Sigmoid colon (tissue), 3 donors: ENCODE data around the gene ASB2.

Experiments used
- POLR2A ChIP-seq, 2 donors: fragments of 450-650 bp; IDR thresholded peaks; one replicate each; pipeline ENCODE4 v1.6.1; 2016; ENCODE audit warnings: antibody characterized with exemption in 2 of 2, mild to moderate bottlenecking in 2 of 2, moderate library complexity in 2 of 2
- TF ChIP-seq, protein P1 (sequence below), 4 experiments: fragments of 450-650 bp in 3 of 4; fragments of 200-600 bp in 1 of 4; IDR thresholded peaks; one replicate each; pipeline ENCODE4 v1.5.1; 2016 to 2019; ENCODE audit warnings: antibody characterized with exemption in 4 of 4, mild to moderate bottlenecking in 3 of 4, moderate library complexity in 2 of 4

DNA sequence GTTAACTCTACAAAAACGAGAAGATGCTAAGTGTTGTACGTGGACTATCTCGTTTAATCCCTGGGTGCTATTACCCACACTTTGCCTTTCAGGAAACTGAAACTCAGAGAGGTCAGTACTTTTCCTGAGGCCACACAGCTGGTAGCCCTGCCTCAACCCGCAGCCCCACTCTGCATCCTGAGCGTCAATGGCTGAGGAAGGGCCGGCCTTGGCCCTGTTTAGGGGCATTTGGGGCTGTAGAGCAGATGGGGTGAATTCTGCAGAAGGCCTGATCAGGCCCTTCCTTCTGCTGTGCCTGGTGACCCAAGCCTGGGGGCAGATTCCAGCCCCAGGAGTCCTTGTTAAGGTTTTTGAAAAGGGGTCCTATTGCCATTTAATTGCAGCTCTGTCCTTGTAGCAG, 17.0 kb upstream of the ASB2 start:
- no peak for TF ChIP-seq POLR2A (IDR thresholded peaks at IDR 0.05)
- TF ChIP-seq, protein P1, sequence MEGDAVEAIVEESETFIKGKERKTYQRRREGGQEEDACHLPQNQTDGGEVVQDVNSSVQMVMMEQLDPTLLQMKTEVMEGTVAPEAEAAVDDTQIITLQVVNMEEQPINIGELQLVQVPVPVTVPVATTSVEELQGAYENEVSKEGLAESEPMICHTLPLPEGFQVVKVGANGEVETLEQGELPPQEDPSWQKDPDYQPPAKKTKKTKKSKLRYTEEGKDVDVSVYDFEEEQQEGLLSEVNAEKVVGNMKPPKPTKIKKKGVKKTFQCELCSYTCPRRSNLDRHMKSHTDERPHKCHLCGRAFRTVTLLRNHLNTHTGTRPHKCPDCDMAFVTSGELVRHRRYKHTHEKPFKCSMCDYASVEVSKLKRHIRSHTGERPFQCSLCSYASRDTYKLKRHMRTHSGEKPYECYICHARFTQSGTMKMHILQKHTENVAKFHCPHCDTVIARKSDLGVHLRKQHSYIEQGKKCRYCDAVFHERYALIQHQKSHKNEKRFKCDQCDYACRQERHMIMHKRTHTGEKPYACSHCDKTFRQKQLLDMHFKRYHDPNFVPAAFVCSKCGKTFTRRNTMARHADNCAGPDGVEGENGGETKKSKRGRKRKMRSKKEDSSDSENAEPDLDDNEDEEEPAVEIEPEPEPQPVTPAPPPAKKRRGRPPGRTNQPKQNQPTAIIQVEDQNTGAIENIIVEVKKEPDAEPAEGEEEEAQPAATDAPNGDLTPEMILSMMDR (IDR thresholded peaks at IDR 0.05): no peak
